Left lung (tissue), 14 donors: Measurements from ENCODE around the gene ESRRG. TPM values are rescaled to one million over a fixed set of nuclear protein-coding genes. Genes with fewer than 3 reads are reported as not detected.
A peak's percentile ranks its signal among the peaks of the same experiment; 100 is the strongest.

Experiments used
- ATAC-seq: fragments of 200-7000 bp; cut with Tn5 transposase; one replicate; pipeline ENCODE4 v1.9.1; 2020; ENCODE audit warnings: moderate library complexity
- DNase-seq, 4 donors: peaks; one replicate each; pipeline ENCODE4 v3.0.0-alpha.2; 2013 to 2020
- H3K27ac ChIP-seq, 2 donors: fragments of 200-600 bp; sonication (generic) in 1 of 2; one replicate each; pipeline versions ENCODE4 v1.5.0 to v1.8.0; 2020 to 2021
- H3K27me3 ChIP-seq, 2 donors: fragments of 200-600 bp; sonication (generic) in 1 of 2; one replicate each; pipeline versions ENCODE4 v1.5.0 to v1.8.0; 2020 to 2021
- H3K36me3 ChIP-seq, 2 donors: fragments of 200-600 bp; sonication (generic) in 1 of 2; one replicate each; pipeline versions ENCODE4 v1.5.0 to v1.8.0; 2020 to 2021
- H3K4me1 ChIP-seq, 2 donors: fragments of 200-600 bp; one replicate each; pipeline ENCODE4 v1.8.0; 2021
- H3K4me3 ChIP-seq, 2 donors: fragments of 200-600 bp; sonication (generic) in 1 of 2; one replicate each; pipeline versions ENCODE4 v1.5.0 to v1.8.0; 2020 to 2021; ENCODE audit warnings: mild to moderate bottlenecking in 1 of 2
- H3K9me3 ChIP-seq, 2 donors: fragments of 200-600 bp; sonication (generic) in 1 of 2; one replicate each; pipeline versions ENCODE4 v1.5.0 to v1.8.0; 2020 to 2021
- CTCF ChIP-seq, 2 donors: fragments of 200-600 bp; sonication (generic) in 1 of 2; IDR thresholded peaks; one replicate each; pipeline versions ENCODE4 v1.5.0 to v1.8.0; 2021; ENCODE audit warnings: antibody characterized with exemption in 2 of 2
- intact Hi-C, 2 donors: fragments of 100-400 bp; cut with DNase I; formaldehyde crosslinking; loops; one replicate each; pipeline versions ENCODE4 v1.11.2 to v1.14.2; 2022
- long read RNA-seq, 12 donors: library from polyadenylated mRNA in 2 of 12; unstranded in 2 of 12; transcript quantifications; one replicate each; pipeline ENCODE4 v2.0.0 and lab custom pipeline, GENCODE V29; 2019 to 2026
- polyA plus RNA-seq, 6 donors: library from polyadenylated mRNA; unstranded; fragments of 120-200 nt; gene quantifications; one replicate each; pipeline ENCODE4 v1.2.1, GENCODE V29; 2013; ENCODE audit not compliant: insufficient read length in 6 of 6
- total RNA-seq, 2 donors: library from RNA; stranded (reverse); fragmentation: NEBNext Ultra II Directional; extraction: Animal tissue kit (Norgen Biotek cat#: 25700); gene quantifications; one replicate each; pipeline ENCODE4 v1.2.1, GENCODE V29; 2021
- donor health status: DM: no; HTN: yes; CAD: no.
- donor health status: DM: no; HTN: no; CAD: no.

The ESRRG gene
- total RNA-seq = under 1 TPM; 0.29 to 0.63 TPM
- 1 to 10 TPM; 1.2 to 2.3 (median 1.6) TPM for polyA plus RNA-seq
- long read RNA-seq, donor 1 = 0 reads
- long read RNA-seq, donor 2 = 0 reads
- long read RNA-seq, donor 3 = 0 reads
- long read RNA-seq, donor 4 = 0 reads
- long read RNA-seq, donor 5 = 0 reads
- long read RNA-seq, donor 6 = 0 reads
- long read RNA-seq, donor 7 = 0 reads
- long read RNA-seq, donor 8 = 0 reads
- long read RNA-seq, donor 9 = 0 reads
- long read RNA-seq, donor 10 = 0 reads
- long read RNA-seq, donor 11, full-length matches to known transcripts = 6 of 12 reads
- long read RNA-seq, donor 11, partial matches to known transcripts = 6 of 12 reads
- long read RNA-seq, donor 11, other reads (novel, unspliced or antisense) = 0 of 12 reads
- long read RNA-seq, donor 12 = 0 reads

DNA sequence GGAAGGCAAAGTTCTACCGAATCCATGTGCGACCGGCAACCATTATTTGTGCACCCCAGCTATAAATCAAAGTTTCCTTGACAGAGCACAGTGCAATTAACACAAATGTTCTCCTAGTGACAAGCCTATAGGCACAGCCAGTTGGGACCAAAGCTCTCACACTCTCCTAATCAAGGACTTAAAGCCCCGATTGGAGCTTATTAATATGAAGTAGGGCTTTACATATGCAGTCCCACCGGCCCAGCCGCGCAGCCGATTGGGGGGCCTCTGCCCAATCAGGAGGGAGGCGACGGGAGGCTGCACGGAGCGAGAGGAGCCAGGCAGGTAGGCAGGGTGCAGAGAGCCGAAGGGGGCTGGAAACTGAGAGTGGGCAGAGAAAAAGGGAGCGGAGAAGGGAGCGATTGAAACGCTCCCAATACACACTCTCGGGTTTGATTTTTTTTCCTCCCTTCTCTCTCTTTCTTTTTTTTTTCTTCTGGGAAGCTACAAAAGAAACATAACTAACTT lies at the start of gene ESRRG:
TSS of gene ESRRG (minus strand) at position 156 of the 507 bp plus-strand sequence. CDS start at position 26, 130 bp downstream.
- no peaks in the 10 kb centered on the region for H3K9me3 ChIP-seq
- H3K4me3 ChIP-seq = peak within 1 kb of the TSS; percentile 7 to 13
- H3K4me1 ChIP-seq = no peaks in the 10 kb centered on the region
- no peak within 1 kb of the TSS for H3K27ac ChIP-seq
- DNase-seq = peak in 3 of 4 donors; percentile 37 to 85 (median 48)
- TF ChIP-seq CTCF (IDR thresholded peaks at IDR 0.05) = no peak
- no peaks in the 10 kb centered on the region for H3K36me3 ChIP-seq
- peak; percentile 94 for ATAC-seq
- peaks cover 16 to 57% of the 10 kb centered on the region in 2 donors for H3K27me3 ChIP-seq
- intact Hi-C loops = no loop called here

GRCh38 chr1:216771922-216772321 lies 48.7 kb upstream of the ESRRG start:
- intact Hi-C loops = no loop called here
- DNase-seq = no peak
- H3K27me3 ChIP-seq = no peaks in the 10 kb centered on the region
- H3K4me1 ChIP-seq = no peaks in the 10 kb centered on the region
- no peak overlapping the region for H3K4me3 ChIP-seq
- no peak for TF ChIP-seq CTCF (IDR thresholded peaks at IDR 0.05)
- no peak for ATAC-seq
- no peak overlapping the region for H3K27ac ChIP-seq
- H3K9me3 ChIP-seq = no peaks in the 10 kb centered on the region
- H3K36me3 ChIP-seq = no peaks in the 10 kb centered on the region

DNA sequence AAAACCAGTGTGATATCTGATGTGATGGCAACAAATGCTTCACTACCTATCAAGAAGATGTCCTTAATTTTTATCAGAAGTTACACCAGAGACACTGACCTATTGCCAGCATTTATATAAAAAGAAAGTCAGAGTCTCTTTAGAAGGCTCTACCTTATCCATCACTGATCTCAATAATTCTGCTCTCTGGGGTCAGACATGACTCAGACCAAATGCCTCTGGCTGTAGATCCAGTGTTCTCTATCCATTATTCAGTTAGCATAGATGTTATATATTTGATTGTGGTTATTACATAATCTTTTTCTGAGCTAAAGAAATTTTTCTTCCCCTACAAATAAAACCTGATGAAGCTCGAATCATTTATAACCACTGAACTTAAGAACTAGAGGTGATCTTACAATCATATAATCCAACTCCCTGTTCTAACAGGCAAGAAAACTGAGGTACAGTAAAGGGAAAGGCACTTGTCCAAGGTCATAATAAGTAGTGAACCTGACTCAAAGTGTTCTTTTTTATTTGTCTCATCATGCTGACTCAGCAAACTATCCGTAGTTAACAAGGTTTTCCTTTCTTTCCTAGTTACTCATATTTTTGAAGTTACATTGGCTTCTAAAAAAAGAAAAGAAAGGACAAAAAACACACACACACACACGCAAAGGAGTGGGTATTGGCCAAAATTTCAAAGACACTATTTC lies 43.6 kb upstream of the ESRRG start:
- TF ChIP-seq CTCF (IDR thresholded peaks at IDR 0.05) = no peak
- H3K9me3 ChIP-seq = no peaks in the 10 kb centered on the region
- intact Hi-C loops = no loop called here
- H3K27ac ChIP-seq = no peak overlapping the region
- no peaks in the 10 kb centered on the region for H3K4me1 ChIP-seq
- no peak for DNase-seq
- H3K27me3 ChIP-seq = no peaks in the 10 kb centered on the region
- no peak overlapping the region for H3K4me3 ChIP-seq
- ATAC-seq = no peak
- no peaks in the 10 kb centered on the region for H3K36me3 ChIP-seq

DNA sequence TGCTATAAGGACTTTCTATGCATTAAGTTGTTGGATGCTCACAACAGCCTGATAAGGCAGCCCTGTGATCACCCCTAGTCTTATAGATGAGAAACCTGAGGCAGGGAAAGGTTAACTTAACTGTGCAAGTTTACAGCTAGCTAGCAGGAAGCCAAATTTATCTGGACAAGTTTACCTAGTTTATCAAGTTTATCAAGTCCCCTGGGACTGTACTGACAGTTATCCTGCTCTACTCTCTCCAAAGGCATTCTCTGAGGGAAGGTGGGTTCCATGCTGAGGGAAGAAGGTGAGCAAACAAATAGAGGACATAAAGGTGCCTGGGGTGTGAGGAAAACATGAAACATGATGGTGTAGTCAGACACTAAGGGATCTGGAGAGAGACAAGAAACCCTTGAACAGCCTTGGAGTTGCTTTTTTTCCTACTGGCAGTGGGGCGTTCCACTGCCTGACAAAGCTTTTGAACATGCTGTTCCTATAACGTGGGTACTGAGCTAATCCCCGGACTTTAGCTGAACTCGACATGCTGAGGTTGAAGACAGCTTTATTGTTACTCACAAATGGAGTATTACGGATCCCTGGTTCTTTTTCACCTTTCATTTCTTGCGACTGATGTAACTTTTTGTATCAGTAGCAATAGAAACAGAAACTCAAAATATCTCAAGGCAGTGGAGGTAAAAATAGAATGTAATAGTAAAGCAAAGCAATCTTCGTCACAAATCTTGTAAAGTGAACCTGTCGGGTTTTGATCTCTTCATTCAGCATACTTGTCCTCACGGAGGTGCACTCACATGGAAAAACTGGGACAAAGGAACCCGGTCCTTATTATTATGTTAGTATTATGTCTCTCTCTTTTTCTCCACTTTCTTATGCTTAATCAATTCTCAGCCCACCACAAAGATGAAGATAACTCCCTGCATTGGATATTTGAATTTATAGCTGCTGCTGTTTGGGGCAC lies 42.4 kb upstream of the ESRRG start:
- Histone ChIP-seq H3K27me3 (no peaks in the 10 kb centered on the region), H3K4me1 (no peaks in the 10 kb centered on the region), H3K27ac (no peak overlapping the region), H3K36me3 (no peaks in the 10 kb centered on the region), H3K4me3 (no peak overlapping the region), H3K9me3 (no peaks in the 10 kb centered on the region)
- no peak for ATAC-seq
- intact Hi-C loops = no loop called here
- DNase-seq = no peak
- no peak for TF ChIP-seq CTCF (IDR thresholded peaks at IDR 0.05)
